Activated effector memory CD4-positive, alpha-beta T cell treated with Interleukin-2 at 50 U/mL for 16 hours (primary cell): ENCODE data around the gene SETBP1.
A peak's percentile ranks its signal among the peaks of the same experiment; 100 is the strongest.
"Not testable (repeated sequence)": the region's sequence is repeated elsewhere in the genome, so short reads cannot be mapped to it uniquely, and the experiment has no call there.

ENCODE experiments used
- DNase-seq: peaks from one replicate; pipeline ENCODE4 v3.0.0-alpha.2; 2020

SETBP1 gene

DNA sequence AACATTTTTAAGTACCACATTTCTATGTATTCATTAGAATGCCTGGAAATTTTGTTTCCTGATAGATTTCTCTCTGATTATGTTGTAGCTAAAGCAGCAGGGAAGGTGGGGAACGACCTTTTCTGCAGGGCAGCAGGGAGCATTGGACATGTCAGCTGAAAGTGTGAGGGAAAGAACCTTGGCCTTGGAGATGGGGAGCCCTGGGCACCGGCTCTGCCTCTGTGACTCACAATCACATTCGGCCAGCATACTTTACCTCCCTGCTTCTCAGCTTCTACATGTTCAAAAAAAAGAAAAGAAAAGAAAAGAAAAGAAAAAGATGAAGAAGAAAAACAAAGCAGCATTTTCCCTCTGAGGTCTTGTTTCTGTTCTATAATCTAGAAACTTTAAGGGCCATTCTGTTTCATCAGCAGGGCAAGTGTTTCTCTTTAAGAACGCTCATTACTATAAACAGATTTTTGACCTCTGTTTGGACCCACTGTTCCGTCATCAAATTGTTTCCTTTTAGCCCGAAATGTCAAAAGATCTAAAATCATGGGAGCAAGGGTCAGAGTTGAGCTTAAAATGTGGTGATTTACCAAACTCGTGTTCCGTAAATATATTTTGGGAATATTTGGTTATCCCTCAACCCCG lies 27.9 kb downstream of the SETBP1 start:
- DNase-seq, result no peak

DNA sequence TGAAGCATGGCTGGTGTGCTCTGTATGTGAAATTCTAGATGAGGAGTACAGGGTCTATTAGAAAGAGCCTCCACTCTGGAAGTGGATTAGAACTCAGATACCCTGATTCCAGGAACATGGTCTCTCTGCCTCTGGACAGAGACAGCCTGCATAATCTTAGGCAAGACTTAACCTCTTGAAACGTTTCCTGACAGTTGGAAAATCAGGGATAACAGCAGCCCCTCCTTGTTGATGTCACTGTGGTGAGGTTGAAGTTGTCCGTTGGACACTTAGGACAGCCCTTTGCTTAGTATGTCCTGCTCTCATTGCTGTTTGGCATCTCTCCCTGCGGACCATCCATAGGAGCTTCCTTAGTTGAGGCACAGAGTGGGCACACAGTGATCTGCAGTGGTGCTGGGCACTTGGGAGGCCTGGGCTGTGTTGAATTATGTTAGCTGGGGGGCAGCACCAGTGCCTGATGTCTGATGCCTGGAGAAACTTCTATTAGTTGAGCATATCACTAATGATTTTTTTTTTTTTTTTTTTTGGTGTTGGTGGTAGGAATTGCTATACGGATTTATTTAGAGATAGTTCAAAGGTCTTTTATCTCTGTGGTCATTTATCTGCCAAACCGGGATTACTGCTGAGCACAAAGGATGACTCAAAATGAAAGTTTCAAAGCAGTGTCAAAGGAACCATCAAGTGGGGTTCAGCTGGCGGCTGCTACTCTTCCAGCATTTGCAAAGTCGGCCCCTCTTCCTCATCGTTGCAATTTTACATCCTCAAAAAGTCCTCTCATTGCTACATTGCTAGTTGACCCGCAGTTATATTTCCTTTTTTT lies 28.8 kb downstream of the SETBP1 start:
- DNase-seq, result no peak

DNA sequence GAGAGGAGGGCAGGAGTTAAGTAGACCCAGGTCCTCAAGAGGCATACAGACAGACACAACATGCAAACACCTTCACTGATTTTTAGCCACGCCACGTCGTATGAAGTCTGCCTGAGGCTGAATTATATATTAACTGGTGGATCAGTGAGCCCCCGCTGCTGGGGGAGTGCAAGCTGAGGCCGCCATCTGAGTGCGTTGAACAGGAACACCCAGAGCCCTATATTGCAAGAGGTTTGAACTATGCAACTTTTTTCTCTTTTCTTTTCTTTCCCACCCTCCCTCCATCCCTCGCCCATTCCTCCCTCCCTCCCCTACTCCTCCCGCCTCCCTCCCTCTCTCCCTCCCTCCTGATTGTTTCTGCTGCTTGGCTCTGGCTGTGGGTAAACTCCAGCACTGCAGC lies 30.2 kb downstream of the SETBP1 start:
- DNase-seq, result no peak

DNA sequence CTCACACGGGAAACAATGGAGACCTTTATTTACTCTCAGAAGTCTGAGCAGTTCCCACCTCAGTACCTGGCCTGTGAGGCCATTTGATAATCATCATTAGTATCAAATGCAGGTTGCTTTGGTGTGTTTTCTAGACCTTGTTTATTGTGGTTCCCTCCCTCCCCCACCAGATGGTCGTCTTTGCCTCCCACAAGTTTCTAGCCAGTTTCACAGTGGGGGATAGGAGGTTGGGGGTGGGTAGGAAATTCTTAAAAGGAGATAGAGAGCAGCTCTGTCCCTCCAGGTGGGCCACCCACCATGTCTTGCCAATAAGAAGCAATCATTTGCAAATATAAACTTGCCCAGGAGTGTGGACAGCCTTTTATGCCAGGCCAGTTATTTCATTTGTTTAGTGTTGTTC lies 31.3 kb downstream of the SETBP1 start:
- DNase-seq, result no peak

DNA sequence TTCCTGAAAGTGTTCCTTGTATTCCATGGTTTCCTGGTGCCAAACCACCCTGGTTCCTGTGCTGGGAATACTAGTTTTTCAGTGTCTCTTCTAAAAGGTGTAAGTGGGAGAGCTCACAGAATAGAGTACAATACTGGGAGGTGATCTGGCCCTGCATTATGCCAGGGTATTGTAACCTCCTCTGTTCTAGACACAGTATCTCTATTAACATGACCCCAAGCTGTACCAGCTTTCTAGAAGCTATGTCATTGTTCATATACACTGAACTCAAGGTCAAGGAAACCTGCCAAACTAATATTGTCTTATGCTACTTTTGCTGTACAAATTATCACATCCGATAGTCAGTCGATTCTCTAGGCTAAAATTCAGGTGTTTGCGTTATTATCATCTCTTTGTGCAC lies 32.7 kb downstream of the SETBP1 start:
- DNase-seq, result no peak

DNA sequence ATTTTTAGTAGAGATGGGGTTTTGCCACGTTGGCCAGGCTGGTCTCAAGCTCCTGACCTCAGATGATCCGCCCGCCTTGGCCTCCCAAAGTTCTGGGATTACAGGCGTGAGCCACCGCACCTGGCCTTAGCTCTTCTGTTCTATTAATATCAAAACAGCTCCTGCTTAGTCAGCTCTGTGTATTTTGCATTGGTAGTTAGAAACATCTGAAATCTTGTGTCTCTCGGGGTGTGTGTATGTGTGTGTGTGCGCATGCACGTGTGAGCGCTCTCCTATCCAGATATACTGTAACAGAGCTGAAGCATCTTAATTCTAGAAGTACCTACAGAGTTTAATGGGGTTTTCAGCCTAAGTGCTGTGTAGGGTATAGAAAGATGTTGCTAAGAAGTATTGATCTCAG lies 33.7 kb downstream of the SETBP1 start:
- no peak for DNase-seq

DNA sequence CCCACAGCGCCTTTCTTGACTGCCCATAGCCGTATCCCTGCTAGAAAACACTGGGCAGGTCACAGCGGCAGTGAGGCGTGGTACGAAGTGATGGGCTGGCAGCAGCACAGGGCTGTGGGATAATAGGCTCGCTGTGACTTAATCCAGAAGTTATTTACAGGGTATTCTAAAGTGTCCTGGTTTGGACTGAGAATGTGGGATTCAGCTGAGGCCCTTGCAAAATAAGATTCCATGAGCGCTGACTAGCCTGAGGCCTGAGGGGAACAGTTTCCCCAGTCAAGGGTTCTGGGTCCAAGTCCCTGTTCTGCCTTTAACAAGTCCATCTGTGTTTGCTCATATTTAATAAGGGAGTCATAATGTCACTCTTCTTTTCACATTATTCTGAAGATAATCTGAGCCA lies 34.6 kb downstream of the SETBP1 start:
- DNase-seq, result no peak

DNA sequence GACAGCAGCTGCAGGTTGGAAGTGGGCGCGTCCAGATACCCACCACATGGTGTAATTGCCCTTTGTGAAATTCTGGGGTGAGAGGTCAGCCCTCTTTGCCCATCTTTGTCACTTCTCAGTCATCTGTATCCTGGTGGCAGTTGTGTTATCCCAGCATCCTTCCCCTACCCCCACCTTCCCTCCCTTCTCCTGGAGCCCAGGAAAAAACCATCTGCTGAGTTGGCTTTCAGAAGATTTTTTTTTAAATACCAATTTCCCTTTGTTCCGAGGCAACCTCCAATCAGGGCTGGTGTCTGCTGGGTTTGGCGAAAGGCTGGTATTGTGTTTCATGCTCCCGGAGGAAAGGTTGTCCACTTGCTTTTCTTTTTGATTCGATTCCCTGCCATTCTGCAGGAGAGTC lies 35.2 kb downstream of the SETBP1 start:
- no peak for DNase-seq

DNA sequence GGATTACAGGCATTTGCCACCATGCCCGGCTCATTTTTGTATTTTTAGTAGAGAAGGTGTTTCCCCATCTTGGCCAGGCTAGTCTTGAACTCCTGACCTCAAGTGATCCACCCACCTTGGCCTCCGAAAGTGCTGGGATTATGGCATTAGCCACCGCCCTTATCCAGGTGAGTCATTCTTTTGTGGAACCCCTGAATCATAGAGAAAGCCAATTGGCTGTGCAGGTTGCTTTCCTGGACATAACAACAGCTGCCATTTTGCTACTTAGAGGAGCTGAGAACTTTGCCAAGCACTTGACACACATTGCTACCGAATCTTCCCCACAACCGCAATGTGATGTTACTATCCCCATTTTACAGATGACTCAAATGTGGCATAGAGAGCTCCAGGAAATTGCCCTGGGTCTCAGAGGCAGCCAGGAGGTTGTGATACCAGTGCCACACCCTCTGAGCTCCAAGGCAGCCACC lies 36.0 kb downstream of the SETBP1 start:
- DNase-seq, result no peak

DNA sequence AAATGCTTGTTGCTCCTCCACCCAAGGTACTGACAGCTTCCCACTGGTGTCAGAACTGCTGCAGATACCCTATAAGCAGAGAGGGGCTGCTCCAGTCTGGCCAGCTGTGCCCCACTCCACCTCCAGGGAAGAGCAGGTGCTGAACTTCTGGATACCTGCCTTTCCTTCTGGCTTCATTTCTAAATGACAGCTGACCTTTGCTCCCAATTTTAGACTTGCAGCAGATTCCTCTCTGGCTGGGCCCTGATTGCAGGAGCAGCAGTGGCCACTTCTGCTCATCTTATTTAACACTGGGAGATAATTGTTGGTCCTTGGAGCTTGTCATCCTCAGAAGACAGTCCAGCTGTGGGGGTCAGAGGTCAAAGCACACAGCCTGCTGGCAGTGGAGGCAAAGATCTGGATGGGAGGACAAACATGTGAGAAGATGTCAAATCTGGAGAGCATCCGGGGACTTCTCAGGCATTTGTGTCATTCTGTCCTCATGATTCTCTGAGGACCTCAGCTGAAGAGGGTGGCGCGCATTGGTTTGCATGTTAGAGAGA lies 38.9 kb downstream of the SETBP1 start:
- no peak for DNase-seq

DNA sequence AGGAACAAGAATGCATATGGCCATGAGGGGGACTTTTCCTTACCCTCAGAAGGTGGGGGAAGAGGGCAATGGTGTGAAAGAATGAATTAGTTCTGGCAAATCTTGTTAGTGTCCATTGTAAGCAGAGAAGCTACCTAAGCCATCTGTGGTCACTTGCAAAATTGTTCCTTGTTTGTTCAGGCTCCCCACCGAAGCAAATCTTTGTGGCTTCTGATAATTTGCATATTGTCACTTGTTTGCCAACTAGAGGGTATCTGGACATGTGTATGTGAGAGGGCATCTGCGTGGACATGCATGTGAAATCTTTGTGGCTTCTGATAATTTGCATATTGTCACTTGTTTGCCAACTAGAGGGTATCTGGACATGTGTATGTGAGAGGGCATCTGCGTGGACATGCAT lies 41.1 kb downstream of the SETBP1 start:
- DNase-seq, result not testable (repeated sequence)

DNA sequence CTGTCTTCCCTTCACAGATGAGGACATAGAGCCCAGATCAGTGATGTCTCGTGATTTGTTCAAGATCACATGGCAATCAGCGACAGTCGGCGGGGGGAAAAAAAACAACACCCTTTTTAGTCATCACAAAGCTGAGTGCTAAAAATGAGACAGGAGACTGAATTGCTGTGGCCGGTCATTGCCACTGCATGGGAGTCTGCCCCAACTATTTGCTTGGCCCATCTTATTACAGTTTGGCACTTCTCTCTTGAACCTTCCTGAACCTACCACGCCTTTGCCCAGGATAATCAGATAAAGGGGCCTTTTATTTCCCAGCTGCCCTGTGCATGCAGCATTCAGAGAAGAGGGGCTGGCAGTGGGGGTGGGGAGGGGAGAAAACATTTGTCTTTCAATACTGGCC lies 42.7 kb downstream of the SETBP1 start:
- DNase-seq, result no peak

DNA sequence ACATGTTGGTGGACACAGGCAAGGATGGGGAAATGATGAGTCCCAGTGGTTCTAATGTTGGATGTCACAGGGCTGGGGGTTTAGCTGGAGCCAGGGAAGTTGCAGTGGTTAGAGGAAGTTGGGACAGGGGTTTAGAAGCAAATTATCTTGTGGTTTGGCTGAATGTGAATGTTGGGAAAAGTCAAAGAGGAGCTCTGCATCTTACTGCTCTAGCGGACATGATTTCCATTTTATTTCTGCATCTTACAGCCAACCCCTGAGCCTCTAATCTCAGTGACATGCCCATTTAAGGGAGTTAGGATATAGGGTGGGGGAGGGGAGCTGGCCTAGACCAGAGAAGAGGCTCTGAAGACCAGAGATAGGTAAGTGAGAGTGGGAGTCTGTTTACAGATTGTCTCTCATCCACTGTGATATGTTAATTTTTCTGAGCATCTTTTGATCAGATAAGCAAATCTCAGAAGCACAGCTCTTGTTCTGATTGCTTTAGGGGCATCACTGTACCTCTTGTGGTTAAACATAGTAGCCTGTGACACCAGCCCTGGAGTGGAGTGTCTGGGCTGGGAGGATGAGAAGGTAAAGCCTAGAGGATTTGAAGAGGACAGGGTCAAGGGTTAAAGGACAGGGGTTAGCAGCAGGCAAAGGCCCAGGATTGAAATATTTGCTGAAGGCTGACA lies 43.6 kb downstream of the SETBP1 start:
- DNase-seq, result no peak

DNA sequence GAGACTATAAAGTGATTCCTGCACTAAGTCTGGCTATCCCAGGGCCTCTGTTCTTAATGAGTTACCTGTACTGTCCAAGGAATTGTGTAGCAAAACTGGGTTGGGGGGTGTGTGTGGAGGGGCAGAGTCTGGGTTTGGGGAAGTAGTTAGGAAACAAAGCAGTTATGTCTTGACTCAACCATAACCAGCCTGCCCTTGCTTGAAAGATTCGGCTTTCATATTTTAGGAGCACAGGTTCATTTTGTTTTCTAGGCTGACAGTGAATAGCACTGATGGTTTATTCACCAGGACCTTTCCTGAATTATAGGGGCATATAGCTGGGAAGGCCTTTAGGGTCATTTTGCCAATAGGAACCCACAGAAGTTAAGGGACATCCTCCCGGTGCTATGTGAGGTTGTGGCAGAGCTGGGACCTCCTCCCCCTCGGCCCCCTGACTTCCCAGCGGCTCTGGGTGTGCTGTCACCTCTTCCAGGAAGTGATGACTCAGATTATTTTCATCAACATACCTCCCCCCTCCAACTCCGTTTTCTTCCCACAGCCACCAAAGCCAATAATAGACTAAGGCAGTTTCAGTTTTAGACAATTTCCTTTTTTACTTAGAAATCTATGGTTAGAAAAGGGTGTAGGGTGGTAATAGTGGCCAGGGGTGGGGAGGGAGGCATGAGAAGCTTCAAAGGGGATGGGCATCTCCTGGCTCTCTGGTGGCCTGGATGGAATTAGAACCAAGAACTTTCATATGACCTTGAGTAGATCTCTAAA lies 44.8 kb downstream of the SETBP1 start:
- DNase-seq, result peak; percentile 59

DNA sequence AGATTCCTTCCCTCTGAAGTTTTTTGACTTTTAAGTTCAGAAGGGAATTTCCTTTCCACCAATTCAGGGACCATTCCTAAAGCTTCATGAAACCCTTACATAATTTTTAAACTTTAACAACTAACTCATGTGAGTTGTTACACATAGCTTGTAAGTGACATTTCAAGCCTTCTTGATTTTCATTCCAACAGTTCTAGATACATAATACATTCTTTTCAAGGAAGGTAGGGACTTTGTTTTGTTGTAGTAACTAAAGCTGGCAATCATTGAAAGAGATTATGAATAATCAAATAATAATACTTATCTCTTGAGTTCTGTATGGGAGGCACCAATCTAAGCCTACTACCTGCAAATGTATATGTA lies 45.4 kb downstream of the SETBP1 start:
- DNase-seq, result no peak

DNA sequence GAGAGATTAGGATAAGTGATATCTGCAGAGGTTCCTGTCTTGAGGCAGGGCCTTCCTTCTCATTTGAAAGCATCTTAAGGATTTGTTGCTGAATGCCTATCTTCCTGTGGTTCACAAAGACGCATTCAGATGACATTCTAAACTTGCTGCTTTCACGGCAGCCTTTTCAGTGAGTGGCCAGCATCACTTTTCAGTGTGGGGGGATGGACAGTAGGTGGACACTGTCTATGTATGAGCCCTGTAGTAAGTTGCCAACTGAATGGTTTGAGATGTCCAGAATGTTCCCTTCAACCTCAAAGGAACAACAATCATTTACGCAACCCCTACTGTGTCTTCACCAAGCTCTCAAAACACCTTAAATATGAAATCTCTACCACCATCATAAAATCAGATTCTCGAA lies 46.6 kb downstream of the SETBP1 start:
- no peak for DNase-seq

DNA sequence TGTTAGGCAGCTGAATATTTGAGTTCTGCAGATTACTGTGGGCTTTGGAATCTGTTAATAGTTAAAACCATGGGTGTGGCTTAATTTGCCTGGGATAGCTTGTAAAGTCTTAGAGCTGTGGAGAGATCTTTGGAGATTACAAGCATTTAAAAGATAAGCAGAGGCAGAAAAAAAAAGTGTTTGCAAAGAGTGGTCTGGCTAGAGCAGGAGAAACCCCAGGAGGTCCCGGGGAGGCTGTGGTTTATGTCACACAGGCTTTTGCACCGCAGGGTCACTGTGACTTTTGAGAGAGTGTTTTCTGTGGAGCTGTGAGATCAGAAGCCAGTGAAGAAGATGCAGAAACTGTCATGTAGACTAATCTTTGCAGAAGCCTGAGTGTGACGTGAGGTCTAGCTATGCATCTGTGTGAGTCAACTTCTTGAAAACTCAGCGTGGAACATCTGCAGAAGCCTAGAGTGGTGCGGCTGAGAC lies 49.0 kb downstream of the SETBP1 start:
- DNase-seq, result no peak

DNA sequence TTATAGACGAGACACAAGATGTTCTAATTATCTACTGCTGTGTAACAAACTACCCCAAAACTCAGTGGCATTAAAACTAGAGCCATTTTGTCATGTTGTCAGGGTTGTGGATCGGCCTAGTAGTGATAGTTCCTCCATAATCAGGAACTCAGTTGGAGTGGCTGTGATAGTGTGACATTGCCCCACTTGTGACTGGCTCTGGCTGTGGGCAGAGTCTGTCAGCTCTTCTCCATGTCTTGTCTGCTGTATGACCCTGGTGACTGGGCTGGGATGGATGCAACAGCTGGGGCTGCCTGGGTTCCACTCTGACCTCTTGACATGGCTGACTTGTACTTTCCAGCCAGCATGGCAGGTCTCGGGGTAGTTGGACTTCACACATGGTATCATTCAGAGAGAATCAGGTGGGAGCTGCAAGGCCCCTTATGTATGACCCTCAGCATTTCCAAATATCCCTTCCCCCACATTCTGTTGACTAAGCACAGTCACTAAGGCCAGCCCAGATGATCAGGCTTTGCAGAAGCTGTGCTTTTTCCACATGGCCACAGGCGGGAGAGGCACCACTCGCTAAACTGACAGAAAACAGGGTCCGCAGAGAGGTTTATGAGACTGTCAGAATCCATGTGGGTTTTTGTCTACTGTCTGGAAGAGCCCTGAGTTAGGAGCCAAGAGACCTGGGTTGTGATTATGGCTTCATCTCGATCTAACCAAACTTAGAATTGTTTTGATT lies 50.3 kb downstream of the SETBP1 start:
- DNase-seq, result no peak

DNA sequence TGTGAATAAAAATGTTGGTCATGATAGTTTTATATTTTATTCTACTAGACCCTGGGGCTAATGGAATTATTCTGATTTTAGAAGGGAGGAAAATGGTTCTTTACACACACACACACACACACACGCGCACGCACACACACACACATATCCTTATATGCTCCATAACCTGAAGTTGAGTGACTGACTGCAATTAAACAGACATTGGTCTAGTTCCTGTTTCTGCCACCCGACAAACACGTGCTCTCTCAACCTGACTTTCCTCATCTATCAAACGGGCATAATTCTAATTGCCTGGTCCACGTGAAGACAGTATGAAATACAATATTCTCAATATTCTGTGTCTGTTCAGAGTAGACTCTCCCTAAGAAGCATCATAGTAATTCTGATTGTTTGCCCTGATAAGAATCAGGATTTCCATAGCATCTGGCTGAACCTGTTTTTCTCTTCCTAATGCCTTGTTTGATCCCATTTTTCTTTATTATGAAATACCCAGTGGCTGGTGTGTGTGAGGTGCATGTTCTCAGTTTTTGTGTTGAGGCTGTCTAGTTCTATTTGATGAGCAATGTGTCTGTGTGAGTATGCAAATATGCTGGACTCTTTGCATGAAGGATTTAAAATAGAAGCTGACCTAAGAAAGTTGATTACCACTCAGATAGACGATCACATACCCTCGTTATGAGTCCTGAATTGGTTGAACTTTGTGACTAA lies 51.0 kb downstream of the SETBP1 start:
- no peak for DNase-seq

DNA sequence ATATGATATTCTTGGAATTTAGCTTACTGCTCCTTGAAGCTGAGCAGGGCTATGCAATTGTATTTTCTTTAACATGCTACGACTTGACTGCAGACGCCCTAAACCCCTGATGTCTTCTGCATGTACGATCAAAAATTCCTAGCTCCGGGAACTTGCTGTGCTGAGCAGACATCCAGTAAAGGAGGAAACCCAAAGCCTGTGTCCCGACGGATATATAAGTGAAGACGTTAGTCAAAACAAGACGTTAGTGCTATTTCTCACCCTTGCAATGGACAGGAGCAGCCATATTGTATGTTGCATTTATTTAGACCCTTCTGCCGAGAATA lies 51.5 kb downstream of the SETBP1 start:
- DNase-seq, result no peak

DNA sequence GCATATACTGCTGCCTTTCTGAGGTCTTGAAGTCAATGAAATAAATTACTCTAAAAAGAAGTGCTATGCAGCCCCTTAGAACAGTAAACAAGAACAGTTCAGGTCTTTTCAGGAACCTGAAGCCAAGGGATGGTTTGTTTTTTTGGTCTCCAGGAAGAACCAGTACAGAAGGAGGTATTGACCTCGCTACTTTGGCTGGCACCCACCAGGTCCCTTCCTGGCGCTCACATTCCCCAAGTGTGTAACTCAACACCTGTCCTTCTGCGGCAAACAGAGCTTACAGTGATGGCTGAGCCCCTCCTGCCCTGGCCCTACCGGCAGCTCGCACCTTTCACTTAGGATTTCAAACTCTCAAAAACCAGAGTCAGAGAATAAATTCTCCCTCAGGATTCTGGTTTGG lies 51.9 kb downstream of the SETBP1 start:
- no peak for DNase-seq
